Measurements from ENCODE around the gene CELA2B. TPM values are rescaled to one million over a fixed set of nuclear protein-coding genes. Genes with fewer than 3 reads are reported as not detected.
"Not testable (repeated sequence)": the region's sequence is repeated elsewhere in the genome, so short reads cannot be mapped to it uniquely, and the experiment has no call there.

CELA2B gene
- not detected for polyA plus RNA-seq (2013, experiment 1 of 2)
- not detected for polyA plus RNA-seq (2013, experiment 2 of 2)

GRCh38 chr1:15475752-15476314 lies at the start of gene CELA2B:
CELA2B (plus strand) TSS chr1:15476104; CDS start chr1:15476126, 22 bp downstream.
- H3K4me3 ChIP-seq (ENCODE audit: low read length) = no peak within 1 kb of the TSS
- H3K4me1 ChIP-seq (ENCODE audit: insufficient read depth, low read length) = no peaks in the 10 kb centered on the region
- no peak within 1 kb of the TSS for H3K27ac ChIP-seq (ENCODE audit: low read depth, low read length)
- no peaks in the 10 kb centered on the region for H3K9me3 ChIP-seq (ENCODE audit: insufficient read depth, low read depth, low read length)
- no peaks in the 10 kb centered on the region for H3K36me3 ChIP-seq (ENCODE audit: insufficient read depth, low read length)
- H3K27me3 ChIP-seq (ENCODE audit: insufficient read depth, low read length) = no peaks in the 10 kb centered on the region
- no peak within 1 kb of the TSS for H3K9ac ChIP-seq (ENCODE audit: low read depth, low read length)
- WGBS = 88% methylated on average over 5 of the region's 5 CpGs

GRCh38 chr1:15426492-15427279 lies 49.2 kb upstream of the CELA2B start:
- Histone ChIP-seq H3K36me3 (ENCODE audit: insufficient read depth, low read length) (no peaks in the 10 kb centered on the region), H3K9me3 (ENCODE audit: insufficient read depth, low read depth, low read length) (no peaks in the 10 kb centered on the region), H3K27ac (ENCODE audit: low read depth, low read length) (no peak overlapping the region; the same call in 1 of the 2 replicates), H3K4me1 (ENCODE audit: insufficient read depth, low read length) (no peaks in the 10 kb centered on the region), H3K9ac (ENCODE audit: low read depth, low read length) (no peak overlapping the region), H3K27me3 (ENCODE audit: insufficient read depth, low read length) (no peaks in the 10 kb centered on the region), H3K4me3 (ENCODE audit: low read length) (no peak overlapping the region)
- WGBS = 83% methylated on average over 30 of the region's 30 CpGs

GRCh38 chr1:15427280-15427666 lies 48.6 kb upstream of the CELA2B start:
- WGBS = 91% methylated on average over 6 of the region's 6 CpGs
- Histone ChIP-seq H3K27ac (ENCODE audit: low read depth, low read length) (no peak overlapping the region; the same call in 1 of the 2 replicates), H3K9ac (ENCODE audit: low read depth, low read length) (no peak overlapping the region), H3K4me3 (ENCODE audit: low read length) (no peak overlapping the region), H3K9me3 (ENCODE audit: insufficient read depth, low read depth, low read length) (no peaks in the 10 kb centered on the region), H3K36me3 (ENCODE audit: insufficient read depth, low read length) (no peaks in the 10 kb centered on the region), H3K27me3 (ENCODE audit: insufficient read depth, low read length) (no peaks in the 10 kb centered on the region), H3K4me1 (ENCODE audit: insufficient read depth, low read length) (no peaks in the 10 kb centered on the region)

GRCh38 chr1:15428252-15428651 lies 47.7 kb upstream of the CELA2B start:
- not testable (repeated sequence) for H3K4me1 ChIP-seq (ENCODE audit: insufficient read depth, low read length); H3K27me3 ChIP-seq (ENCODE audit: insufficient read depth, low read length); H3K27ac ChIP-seq (ENCODE audit: low read depth, low read length); H3K4me3 ChIP-seq (ENCODE audit: low read length); H3K36me3 ChIP-seq (ENCODE audit: insufficient read depth, low read length); H3K9ac ChIP-seq (ENCODE audit: low read depth, low read length); H3K9me3 ChIP-seq (ENCODE audit: insufficient read depth, low read depth, low read length)
- 95% methylated on average over 11 of the region's 11 CpGs for WGBS

- no peaks in the 10 kb centered on the region for H3K4me1 ChIP-seq (ENCODE audit: insufficient read depth, low read length)
- H3K36me3 ChIP-seq (ENCODE audit: insufficient read depth, low read length) = no peaks in the 10 kb centered on the region
- WGBS = 90% methylated on average over 18 of the region's 18 CpGs
- no peak overlapping the region for H3K9ac ChIP-seq (ENCODE audit: low read depth, low read length)
- H3K4me3 ChIP-seq (ENCODE audit: low read length) = no peak overlapping the region
- no peaks in the 10 kb centered on the region for H3K27me3 ChIP-seq (ENCODE audit: insufficient read depth, low read length)
- H3K27ac ChIP-seq (ENCODE audit: low read depth, low read length) = no peak overlapping the region
- no peaks in the 10 kb centered on the region for H3K9me3 ChIP-seq (ENCODE audit: insufficient read depth, low read depth, low read length)
Observed at GRCh38 chr1:15428815-15429435, 47.0 kb upstream of the CELA2B start.

- H3K9ac ChIP-seq (ENCODE audit: low read depth, low read length) = no peak overlapping the region
- WGBS = 95% methylated on average over 19 of the region's 19 CpGs
Observed at GRCh38 chr1:15429701-15430149, 46.2 kb upstream of the CELA2B start.

GRCh38 chr1:15430787-15431570 lies 44.9 kb upstream of the CELA2B start:
- H3K36me3 ChIP-seq (ENCODE audit: insufficient read depth, low read length) = no peaks in the 10 kb centered on the region
- H3K9me3 ChIP-seq (ENCODE audit: insufficient read depth, low read depth, low read length) = no peaks in the 10 kb centered on the region
- no peaks in the 10 kb centered on the region for H3K4me1 ChIP-seq (ENCODE audit: insufficient read depth, low read length)
- no peak overlapping the region for H3K9ac ChIP-seq (ENCODE audit: low read depth, low read length)
- WGBS = 66% methylated on average over 19 of the region's 19 CpGs
- H3K4me3 ChIP-seq (ENCODE audit: low read length) = no peak overlapping the region
- no peak overlapping the region for H3K27ac ChIP-seq (ENCODE audit: low read depth, low read length)
- H3K27me3 ChIP-seq (ENCODE audit: insufficient read depth, low read length) = no peaks in the 10 kb centered on the region

More at GRCh38 chr1:15429701-15430149, 46.2 kb upstream of the CELA2B start:
- Histone ChIP-seq H3K27ac (ENCODE audit: low read depth, low read length) (no peak overlapping the region), H3K9me3 (ENCODE audit: insufficient read depth, low read depth, low read length) (no peaks in the 10 kb centered on the region), H3K27me3 (ENCODE audit: insufficient read depth, low read length) (no peaks in the 10 kb centered on the region), H3K36me3 (ENCODE audit: insufficient read depth, low read length) (no peaks in the 10 kb centered on the region), H3K4me3 (ENCODE audit: low read length) (no peak overlapping the region), H3K4me1 (ENCODE audit: insufficient read depth, low read length) (no peaks in the 10 kb centered on the region)

GRCh38 chr1:15431571-15431948 lies 44.3 kb upstream of the CELA2B start:
- Histone ChIP-seq H3K36me3 (ENCODE audit: insufficient read depth, low read length) (no peaks in the 10 kb centered on the region), H3K9ac (ENCODE audit: low read depth, low read length) (no peak overlapping the region), H3K9me3 (ENCODE audit: insufficient read depth, low read depth, low read length) (no peaks in the 10 kb centered on the region), H3K27me3 (ENCODE audit: insufficient read depth, low read length) (no peaks in the 10 kb centered on the region), H3K4me1 (ENCODE audit: insufficient read depth, low read length) (no peaks in the 10 kb centered on the region), H3K4me3 (ENCODE audit: low read length) (no peak overlapping the region), H3K27ac (ENCODE audit: low read depth, low read length) (no peak overlapping the region)
- WGBS = 96% methylated on average over 4 of the region's 4 CpGs

GRCh38 chr1:15432324-15432723 lies 43.6 kb upstream of the CELA2B start:
- Histone ChIP-seq H3K36me3 (ENCODE audit: insufficient read depth, low read length) (no peaks in the 10 kb centered on the region), H3K4me3 (ENCODE audit: low read length) (no peak overlapping the region), H3K9ac (ENCODE audit: low read depth, low read length) (no peak overlapping the region), H3K4me1 (ENCODE audit: insufficient read depth, low read length) (no peaks in the 10 kb centered on the region), H3K27ac (ENCODE audit: low read depth, low read length) (no peak overlapping the region), H3K27me3 (ENCODE audit: insufficient read depth, low read length) (no peaks in the 10 kb centered on the region), H3K9me3 (ENCODE audit: insufficient read depth, low read depth, low read length) (no peaks in the 10 kb centered on the region)
- 86% methylated on average over 9 of the region's 9 CpGs for WGBS

- Histone ChIP-seq H3K9ac (ENCODE audit: low read depth, low read length) (no peak overlapping the region), H3K4me1 (ENCODE audit: insufficient read depth, low read length) (no peaks in the 10 kb centered on the region), H3K9me3 (ENCODE audit: insufficient read depth, low read depth, low read length) (no peaks in the 10 kb centered on the region), H3K27ac (ENCODE audit: low read depth, low read length) (no peak overlapping the region), H3K4me3 (ENCODE audit: low read length) (no peak overlapping the region), H3K27me3 (ENCODE audit: insufficient read depth, low read length) (no peaks in the 10 kb centered on the region), H3K36me3 (ENCODE audit: insufficient read depth, low read length) (no peaks in the 10 kb centered on the region)
- WGBS = 76% methylated on average over 9 of the region's 9 CpGs
Observed at GRCh38 chr1:15433471-15433870, 42.4 kb upstream of the CELA2B start.

- 83% methylated on average over 8 of the region's 8 CpGs for WGBS
- not testable (repeated sequence) for H3K36me3 ChIP-seq (ENCODE audit: insufficient read depth, low read length); H3K9ac ChIP-seq (ENCODE audit: low read depth, low read length); H3K4me1 ChIP-seq (ENCODE audit: insufficient read depth, low read length); H3K9me3 ChIP-seq (ENCODE audit: insufficient read depth, low read depth, low read length); H3K4me3 ChIP-seq (ENCODE audit: low read length); H3K27ac ChIP-seq (ENCODE audit: low read depth, low read length); H3K27me3 ChIP-seq (ENCODE audit: insufficient read depth, low read length)
Observed at GRCh38 chr1:15434739-15435138, 41.2 kb upstream of the CELA2B start.

Data from HUES64 (cell line).